ENCODE measurements around the gene KRTAP4-4. TPM values are rescaled to one million over a fixed set of nuclear protein-coding genes. Genes with fewer than 3 reads are reported as not detected.

Gene KRTAP4-4
- total and polyA plus RNA-seq, 2 of the 8 experiments (the other 6 are each of a cell fraction or from before 2014, with no cell fraction given): not detected

DNA sequence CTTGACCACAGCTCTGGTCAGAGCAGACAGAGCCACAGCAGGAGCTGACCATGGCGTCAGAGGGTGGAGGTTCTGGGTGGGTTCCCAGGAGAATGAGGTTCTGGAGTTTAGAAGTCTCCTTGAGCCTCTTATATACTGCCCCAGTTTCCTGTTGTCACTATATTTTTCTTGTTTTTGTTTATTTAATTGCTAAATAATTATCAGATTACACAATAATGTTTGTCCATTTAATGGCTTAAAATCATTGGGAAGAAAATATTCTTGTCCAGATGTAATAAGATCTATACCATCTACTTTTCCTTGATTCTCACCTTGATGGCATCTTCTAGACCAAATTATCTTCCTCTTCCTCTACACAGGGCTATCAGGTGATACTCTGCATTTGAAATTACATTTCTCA is 7.6 kb upstream of the KRTAP4-4 start, which contains the start of gene KRTAP4-3:
Gene KRTAP4-3 (minus strand): TSS at position 101 of the 400 bp plus-strand sequence. CDS start 49 bp downstream, at position 52.
- H4K5ac ChIP-seq (ENCODE audit: insufficient read length, low read depth, low read length): no peak within 1 kb of the TSS
- TF ChIP-seq TCF12 (IDR thresholded peaks at IDR 0.05; ENCODE audit: low read depth, low read length) (no peak), RBBP5 (IDR thresholded peaks at IDR 0.05; ENCODE audit: borderline replicate concordance, low read depth, low read length) (no peak), PHF8 (conservative IDR thresholded peaks at IDR 0.05; ENCODE audit: low read depth, low read length) (no peak), CBX5 (IDR thresholded peaks at IDR 0.05; ENCODE audit: low read depth, low read length) (no peak), ASH2L (IDR thresholded peaks at IDR 0.05; ENCODE audit: low read length) (no peak), SUZ12 (IDR thresholded peaks at IDR 0.05; ENCODE audit: low read length) (no peak), MAX (IDR thresholded peaks at IDR 0.05) (no peak), CHD2 (IDR thresholded peaks at IDR 0.05; ENCODE audit: low read length) (no peak), KDM5A (IDR thresholded peaks at IDR 0.05; ENCODE audit: low read length) (no peak), GTF2F1 (IDR thresholded peaks at IDR 0.05; ENCODE audit: borderline replicate concordance, low read depth, low read length) (no peak), SIRT6 (IDR thresholded peaks at IDR 0.05; ENCODE audit: low read length) (no peak), TBP (IDR thresholded peaks at IDR 0.05; ENCODE audit: low read depth, low read length) (no peak), RXRA (IDR thresholded peaks at IDR 0.05; ENCODE audit: insufficient read depth, low read depth, low read length) (no peak)
- no peak within 1 kb of the TSS for H2AFZ ChIP-seq (ENCODE audit: low read length)
- no peaks in the 10 kb centered on the region for H3K23me2 ChIP-seq (ENCODE audit: low read depth, low read length)
- POLR2A ChIA-PET (ENCODE audit: partially characterized antibody): no interaction called here
- H2AK5ac ChIP-seq (ENCODE audit: low read depth, low read length): no peak within 1 kb of the TSS
- H2BK120ac ChIP-seq (replicated peaks; ENCODE audit: low read depth, low read length): no peak within 1 kb of the TSS
- no peak within 1 kb of the TSS for H2BK15ac ChIP-seq (ENCODE audit: low read length)
- no peak within 1 kb of the TSS for H3K18ac ChIP-seq (ENCODE audit: extremely low read depth, low read length)
- no peaks in the 10 kb centered on the region for H3K79me2 ChIP-seq (ENCODE audit: control insufficient read depth in 1 of 2, insufficient read depth in 2 of 2, low read length in 2 of 2)
- no peak within 1 kb of the TSS for H2BK12ac ChIP-seq (ENCODE audit: low read depth, low read length)
- H3K4me1 ChIP-seq (replicated peaks in 1 of 4; ENCODE audit: control insufficient read depth in 3 of 4, insufficient read depth in 4 of 4, low read length in 3 of 4): no peaks in the 10 kb centered on the region
- no peaks in the 10 kb centered on the region; a peak in 1 of 4 replicates for H3K9me3 ChIP-seq (ENCODE audit: insufficient read depth in 2 of 2, low read depth in 1 of 2, low read length in 1 of 2)
- no peak within 1 kb of the TSS for H2BK5ac ChIP-seq (ENCODE audit: low read depth, low read length)
- H3K56ac ChIP-seq (replicated peaks; ENCODE audit: insufficient read length, low read depth, low read length): no peak within 1 kb of the TSS
- H3K27ac ChIP-seq (ENCODE audit: low read depth, low read length): no peak within 1 kb of the TSS
- H2BK20ac ChIP-seq (ENCODE audit: low read length): no peak within 1 kb of the TSS
- no peaks in the 10 kb centered on the region for H3K27me3 ChIP-seq (replicated peaks in 1 of 4; ENCODE audit: control insufficient read depth in 3 of 4, extremely low read depth in 1 of 4, insufficient read depth in 3 of 4, low read length in 3 of 4)
- no peaks in the 10 kb centered on the region for H3K79me1 ChIP-seq (ENCODE audit: low read depth, low read length)
- H3K4me2 ChIP-seq (ENCODE audit: insufficient read depth in 1 of 2, low read depth in 2 of 2, low read length in 2 of 2): no peak within 1 kb of the TSS
- FAIRE-seq: no peak
- no peak within 1 kb of the TSS for H3K9ac ChIP-seq (replicated peaks in 1 of 4; ENCODE audit: extremely low read depth in 1 of 4, low read depth in 3 of 4, low read length in 3 of 4)
- H4K20me1 ChIP-seq (replicated peaks in 1 of 2; ENCODE audit: control insufficient read depth in 1 of 2, insufficient read depth in 2 of 2, low read length in 2 of 2): no peaks in the 10 kb centered on the region
- 100% methylated on average over 1 of the region's 1 CpG; no CpG with 5 or more reads in 1 of the 2 experiments for WGBS, 2 experiments (ENCODE audit: extremely low coverage in 1 of 2, insufficient coverage in 1 of 2, insufficient read length in 1 of 2, insufficient replicate concordance in 2 of 2, low coverage in 1 of 2, low lambda C conversion rate in 2 of 2, missing lambda C conversion rate in 1 of 2)
- no peak within 1 kb of the TSS for H4K91ac ChIP-seq (replicated peaks; ENCODE audit: insufficient read length, low read length)
- CTCF ChIA-PET (ENCODE audit: partially characterized antibody): interaction anchor here (0.6 kb wide), 2 partner anchors 8 to 548 kb away, joined by 3 read pairs; no protein-coding TSS in a partner anchor
- H4K8ac ChIP-seq (ENCODE audit: extremely low read depth, insufficient read depth, low read length): no peak within 1 kb of the TSS
- H3K4me3 ChIP-seq (ENCODE audit: extremely low read depth in 1 of 4, insufficient read depth in 2 of 4, low read depth in 3 of 4, low read length in 4 of 4): no peak within 1 kb of the TSS
- H3K23ac ChIP-seq (ENCODE audit: insufficient read length): no peak within 1 kb of the TSS
- DNase-seq (ENCODE audit: low read depth in 1 of 2, low spot score in 2 of 2): no peak
- H3K4ac ChIP-seq (replicated peaks; ENCODE audit: insufficient read length, low read depth, low read length): no peak within 1 kb of the TSS
- H3K14ac ChIP-seq (ENCODE audit: insufficient read length): no peak within 1 kb of the TSS
- H3K36me3 ChIP-seq (ENCODE audit: control insufficient read depth in 2 of 4, insufficient read depth in 4 of 4, low read length in 3 of 4): no peaks in the 10 kb centered on the region

Measured in H1 (cell line).